CD4-positive, alpha-beta T cell (primary cell): ENCODE data around the gene HIBCH. TPM values are rescaled to one million over a fixed set of nuclear protein-coding genes. Genes with fewer than 3 reads are reported as not detected.

Experiments used
- ATAC-seq: fragments of 200-7000 bp; cut with Tn5 transposase; one replicate; pipeline ENCODE4 v1.10.0; 2022; ENCODE audit warnings: mild to moderate bottlenecking; ENCODE audit not compliant: poor library complexity
- CTCF ChIA-PET: fragments of 350-600 bp; sonication (Branson Sonifier 250); formaldehyde crosslinking; loops from one replicate; lab custom pipeline; 2021; ENCODE audit warnings: antibody characterized with exemption, inconsistent platforms; lab: Charles Lee
- POLR2A ChIA-PET: fragments of 350-600 bp; sonication (Branson Sonifier 250); formaldehyde crosslinking; loops from one replicate; lab custom pipeline; 2021; ENCODE audit warnings: antibody characterized with exemption, inconsistent platforms; lab: Charles Lee
- DNase-seq, 14 experiments: peaks; one replicate each; pipeline ENCODE4 v3.0.0-alpha.2; 2013 to 2020; ENCODE audit warnings: mixed read lengths in 2 of 14
- H3K27ac ChIP-seq, 2 donors: one replicate each; pipeline versions ENCODE4 v1.5.1 to v1.7.0; 2013; ENCODE audit warnings: low read length in 2 of 2, low read depth in 1 of 2, mild to moderate bottlenecking in 1 of 2
- H3K27me3 ChIP-seq, 2 experiments: 1 replicate in 1 of 2; 2 replicates in 1 of 2; pipeline versions ENCODE4 v1.6.1 to v1.7.0; 2013; ENCODE audit warnings: low read length in 2 of 2, control low read depth in 1 of 2, mild to moderate bottlenecking in 1 of 2, moderate library complexity in 1 of 2; ENCODE audit not compliant: insufficient read depth in 2 of 2, control insufficient read depth in 1 of 2
- H3K36me3 ChIP-seq: one replicate; pipeline ENCODE4 v1.6.1; 2013; ENCODE audit warnings: low read length, control low read depth; ENCODE audit not compliant: insufficient read depth
- H3K4me1 ChIP-seq: one replicate; pipeline ENCODE4 v1.6.1; 2013; ENCODE audit warnings: low read length, control low read depth; ENCODE audit not compliant: insufficient read depth
- H3K4me3 ChIP-seq: one replicate; pipeline ENCODE4 v1.5.1; 2013; ENCODE audit warnings: mild to moderate bottlenecking, low read length, moderate library complexity
- H3K9me3 ChIP-seq, 2 experiments: 1 replicate in 1 of 2; 2 replicates in 1 of 2; pipeline versions ENCODE4 v1.6.1 to v1.7.0; 2013; ENCODE audit warnings: low read length in 2 of 2, mild to moderate bottlenecking in 2 of 2, control low read depth in 1 of 2, moderate library complexity in 1 of 2; ENCODE audit not compliant: control insufficient read depth in 1 of 2, insufficient read depth in 1 of 2
- H3K27ac Mint-ChIP-seq: one replicate; pipeline ENCODE4 v1.8.0; 2020; ENCODE audit warnings: mixed read lengths
- H3K27me3 Mint-ChIP-seq: one replicate; pipeline ENCODE4 v1.8.0; 2021; ENCODE audit warnings: mixed read lengths
- H3K36me3 Mint-ChIP-seq: one replicate; pipeline ENCODE4 v1.8.0; 2021; ENCODE audit warnings: low read depth, mixed read lengths
- H3K4me1 Mint-ChIP-seq: one replicate; pipeline ENCODE4 v1.8.0; 2021; ENCODE audit warnings: low read depth, mixed read lengths
- H3K4me3 Mint-ChIP-seq: one replicate; pipeline ENCODE4 v1.8.0; 2020; ENCODE audit warnings: mild to moderate bottlenecking, mixed read lengths
- H3K9me3 Mint-ChIP-seq: one replicate; pipeline ENCODE4 v1.8.0; 2020; ENCODE audit warnings: mixed read lengths
- CTCF ChIP-seq: fragments of 200-600 bp; IDR thresholded peaks from one replicate; pipeline ENCODE4 v1.8.0; 2022; ENCODE audit warnings: antibody characterized with exemption, mild to moderate bottlenecking
- intact Hi-C, 2 experiments: fragments of 100-400 bp; cut with DNase I in 1 of 2; cut with micrococcal nuclease in 1 of 2; formaldehyde crosslinking; loops; one replicate each; pipeline versions ENCODE4 v1.15.1 to v1.9.0; 2023 to 2025; cut with DNase I, micrococcal nuclease
- total RNA-seq, 174 experiments: library from RNA in 2 of 174; stranded (reverse) in 2 of 174; gene quantifications; one replicate each; pipeline ENCODE4 v1.2.3 and lab custom pipeline; 2021 to 2026

HIBCH gene
- total RNA-seq, 2 experiments from 2014 or later = 3.5 to 7.1 TPM

DNA sequence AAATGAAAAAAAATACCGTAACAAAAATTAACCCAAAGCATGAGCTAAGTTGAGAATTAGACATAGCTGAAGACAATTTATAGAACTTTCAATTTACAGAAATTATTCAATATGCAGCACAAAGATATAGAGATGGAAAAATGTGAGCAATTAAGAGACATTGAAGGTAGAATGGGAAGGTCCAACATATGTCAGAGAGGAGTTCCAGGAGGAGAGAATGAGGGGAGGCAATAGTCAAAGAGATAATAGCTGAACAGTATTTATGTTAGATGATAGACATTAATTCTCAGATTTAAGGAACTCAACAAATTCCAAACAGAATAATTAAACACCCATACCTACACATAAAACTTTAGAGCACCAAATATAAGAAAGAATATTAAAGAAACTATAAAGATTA, 154.1 kb downstream of the HIBCH start:
- H3K4me3 Mint-ChIP-seq = no peak overlapping the region
- Histone ChIP-seq H3K4me1 (no peaks in the 10 kb centered on the region), H3K36me3 (no peaks in the 10 kb centered on the region), H3K4me3 (no peak overlapping the region), H3K27me3 (no peaks in the 10 kb centered on the region), H3K27ac (no peak overlapping the region), H3K9me3 (peaks cover 6 to 12% of the 10 kb centered on the region in 2 experiments)
- H3K36me3 Mint-ChIP-seq = no peaks in the 10 kb centered on the region
- ChIA-PET CTCF (no interaction called here), POLR2A (no interaction called here)
- H3K27me3 Mint-ChIP-seq = no peaks in the 10 kb centered on the region
- no peak for ATAC-seq
- H3K27ac Mint-ChIP-seq = no peak overlapping the region
- no peaks in the 10 kb centered on the region for H3K4me1 Mint-ChIP-seq
- intact Hi-C loops = no loop called here
- no peak for DNase-seq
- H3K9me3 Mint-ChIP-seq = peaks cover 8% of the 10 kb centered on the region
- no peak for TF ChIP-seq CTCF

- Histone ChIP-seq H3K27me3 (no peaks in the 10 kb centered on the region), H3K9me3 (peaks cover 3 to 8% of the 10 kb centered on the region in 2 experiments), H3K36me3 (no peaks in the 10 kb centered on the region), H3K4me1 (no peaks in the 10 kb centered on the region), H3K4me3 (no peak overlapping the region), H3K27ac (no peak overlapping the region)
- ATAC-seq (no peak), DNase-seq (no peak)
- POLR2A ChIA-PET = no interaction called here
- H3K9me3 Mint-ChIP-seq = peaks cover 3% of the 10 kb centered on the region
- H3K27me3 Mint-ChIP-seq = no peaks in the 10 kb centered on the region
- no peak overlapping the region for H3K27ac Mint-ChIP-seq
- TF ChIP-seq CTCF = no peak
- CTCF ChIA-PET = interaction anchor here (0.6 kb wide), 1 partner anchor 24 kb away, joined by 3 read pairs; no protein-coding TSS in a partner anchor
- no peaks in the 10 kb centered on the region for H3K4me1 Mint-ChIP-seq
- H3K4me3 Mint-ChIP-seq = no peak overlapping the region
- no peaks in the 10 kb centered on the region for H3K36me3 Mint-ChIP-seq
- intact Hi-C loops = no loop called here
Measured at GRCh38 chr2:190162851-190163250, 156.8 kb downstream of the HIBCH start.

DNA sequence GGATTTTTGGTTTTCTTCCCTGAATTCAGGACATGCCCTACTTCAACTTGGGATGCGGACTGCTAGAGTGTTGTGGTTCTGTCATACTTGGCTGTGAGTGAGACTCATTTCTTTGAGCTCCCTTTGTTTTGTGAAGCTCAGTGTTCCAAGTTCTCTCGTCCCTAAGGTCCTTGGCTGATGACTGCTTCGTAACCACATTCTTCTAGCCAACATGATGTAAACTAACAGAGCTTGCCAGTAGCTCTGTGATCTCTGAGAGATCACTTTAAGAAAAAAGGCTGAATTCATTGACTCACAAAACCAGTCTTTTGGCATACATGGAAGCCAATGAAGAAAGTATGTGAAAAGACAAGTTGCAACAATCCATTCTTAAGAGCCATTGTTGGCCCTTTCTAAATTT, 160.2 kb downstream of the HIBCH start:
- Mint-ChIP-seq H3K27me3 (no peaks in the 10 kb centered on the region), H3K4me1 (no peaks in the 10 kb centered on the region), H3K36me3 (no peaks in the 10 kb centered on the region), H3K27ac (no peak overlapping the region), H3K9me3 (no peaks in the 10 kb centered on the region), H3K4me3 (no peak overlapping the region)
- Histone ChIP-seq H3K4me3 (no peak overlapping the region), H3K27ac (no peak overlapping the region), H3K36me3 (no peaks in the 10 kb centered on the region), H3K27me3 (no peaks in the 10 kb centered on the region), H3K4me1 (no peaks in the 10 kb centered on the region), H3K9me3 (peaks cover 0 to 4% of the 10 kb centered on the region in 2 experiments)
- no peak for TF ChIP-seq CTCF
- ChIA-PET POLR2A (no interaction called here), CTCF (no interaction called here)
- intact Hi-C loops = no loop called here
- DNase-seq (no peak), ATAC-seq (no peak)
